ENCODE measurements around the gene BECN2.
A peak's percentile ranks its signal among the peaks of the same experiment; 100 is the strongest.
"Not testable (repeated sequence)": the region's sequence is repeated elsewhere in the genome, so short reads cannot be mapped to it uniquely, and the experiment has no call there.

The BECN2 gene

GRCh38 chr1:241968611-241969010 is 11.0 kb downstream of the BECN2 start:
- ChIA-PET POLR2A (no interaction called here), CTCF (no interaction called here)
- TF ChIP-seq CTCF (IDR thresholded peaks at IDR 0.05; ENCODE audit: control extremely low read depth, extremely low read depth, low read depth, missing control alignments), result no peak
- DNase-seq (ENCODE audit: extremely low spot score), result no peak

DNA sequence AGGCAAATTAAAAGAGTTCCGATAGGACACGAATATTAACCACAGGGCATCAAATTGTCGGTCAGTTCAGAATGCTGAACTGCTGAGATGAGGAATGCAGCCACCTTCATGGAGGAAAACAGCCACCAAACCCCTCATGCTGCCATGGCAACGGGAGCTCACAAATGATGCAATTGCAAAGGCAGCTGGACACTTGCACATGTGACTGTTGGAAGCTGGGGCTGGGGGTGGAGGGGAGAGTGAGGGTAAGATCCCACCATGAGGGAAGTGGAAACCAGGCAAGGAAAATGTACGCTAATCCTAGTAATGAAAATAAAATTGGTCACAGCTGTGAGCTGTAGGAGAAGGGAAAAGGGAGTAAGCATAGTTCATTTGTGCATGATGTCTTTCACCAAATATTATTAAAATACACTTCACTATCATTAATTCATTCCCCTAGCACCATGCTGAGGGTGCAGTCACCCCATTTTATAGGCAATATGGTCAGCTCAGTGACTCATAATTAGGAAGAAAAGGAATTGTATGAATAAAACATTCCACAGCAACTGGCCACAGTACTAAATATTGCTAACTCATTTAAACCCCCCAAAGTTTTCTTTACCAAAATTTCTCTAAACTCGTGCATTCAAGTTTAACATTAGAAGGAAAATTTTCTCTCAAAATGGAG is 15.3 kb downstream of the BECN2 start:
- no peak for DNase-seq (ENCODE audit: extremely low spot score)
- ChIA-PET CTCF (no interaction called here), POLR2A (no interaction called here)
- no peak for TF ChIP-seq CTCF (IDR thresholded peaks at IDR 0.05; ENCODE audit: control extremely low read depth, extremely low read depth, low read depth, missing control alignments)

DNA sequence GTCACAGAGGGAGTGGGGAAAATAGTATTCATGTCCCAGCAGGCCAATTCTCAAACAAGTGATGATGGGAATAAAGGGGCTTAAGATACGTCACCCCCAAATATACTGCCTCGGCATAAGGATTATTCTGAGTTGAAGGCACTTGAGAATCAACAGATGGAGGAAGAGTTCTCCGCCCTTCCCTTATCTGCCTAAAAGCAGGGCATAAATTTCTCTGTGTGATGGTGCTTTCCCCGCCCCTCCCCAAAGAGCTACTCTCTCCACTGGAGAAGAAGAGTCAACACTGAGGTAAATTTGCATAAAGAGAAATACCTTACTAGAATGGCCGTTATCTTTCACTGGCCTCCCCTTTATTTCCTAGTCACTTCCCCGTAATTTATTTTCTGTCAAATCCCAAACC is 18.7 kb downstream of the BECN2 start:
- DNase-seq (ENCODE audit: extremely low spot score), result no peak
- CTCF ChIA-PET, result interaction anchor here (2.1 kb wide), 1 partner anchor 9 kb away, joined by 8 read pairs; no protein-coding TSS in a partner anchor
- POLR2A ChIA-PET, result no interaction called here
- no peak for TF ChIP-seq CTCF (IDR thresholded peaks at IDR 0.05; ENCODE audit: control extremely low read depth, extremely low read depth, low read depth, missing control alignments)

GRCh38 chr1:241979071-241979470 is 21.5 kb downstream of the BECN2 start:
- no peak for DNase-seq (ENCODE audit: extremely low spot score)
- ChIA-PET CTCF (interaction anchor here (2.9 kb wide), 1 partner anchor 20 kb away, joined by 10 read pairs; the partner anchor contains the start of gene MAP1LC3C), POLR2A (no interaction called here)
- TF ChIP-seq CTCF (IDR thresholded peaks at IDR 0.05; ENCODE audit: control extremely low read depth, extremely low read depth, low read depth, missing control alignments), result no peak

- ChIA-PET CTCF (interaction anchor here (1.4 kb wide), 1 partner anchor 19 kb away, joined by 6 read pairs; the partner anchor contains the start of gene MAP1LC3C), POLR2A (no interaction called here)
Observed at GRCh38 chr1:241979926-241980325, 22.4 kb downstream of the BECN2 start.

GRCh38 chr1:241985787-241986186 is 28.2 kb downstream of the BECN2 start:
- ChIA-PET CTCF (interaction anchor here (0.7 to 3.0 kb wide), 15 partner anchors 9 to 375 kb away, joined by 3 to 25 read pairs (median 4); partner anchors contain the start of genes BECN2, EXO1 and MAP1LC3C), POLR2A (interaction anchor here (0.6 kb wide), 1 partner anchor 10 kb away, joined by 3 read pairs; no protein-coding TSS in a partner anchor)
- TF ChIP-seq CTCF (IDR thresholded peaks at IDR 0.05; ENCODE audit: control extremely low read depth, extremely low read depth, low read depth, missing control alignments), result peak; percentile 42
- DNase-seq (ENCODE audit: extremely low spot score), result peak; percentile 62

More at GRCh38 chr1:241979926-241980325, 22.4 kb downstream of the BECN2 start:
- no peak for TF ChIP-seq CTCF (IDR thresholded peaks at IDR 0.05; ENCODE audit: control extremely low read depth, extremely low read depth, low read depth, missing control alignments)
- DNase-seq (ENCODE audit: extremely low spot score), result no peak

- CTCF ChIA-PET, result interaction anchor here (2.1 kb wide), 1 partner anchor 10 kb away, joined by 11 read pairs; the partner anchor contains the start of gene MAP1LC3C
- DNase-seq (ENCODE audit: extremely low spot score); POLR2A ChIA-PET: not testable (repeated sequence)
Observed at GRCh38 chr1:241988389-241988930, 30.9 kb downstream of the BECN2 start.
